SK-N-SH (cell line): ENCODE results near the gene FAM217A. TPM values are rescaled to one million over a fixed set of nuclear protein-coding genes. Genes with fewer than 3 reads are reported as not detected.
A peak's percentile ranks its signal among the peaks of the same experiment; 100 is the strongest.

Experiments used
- CTCF ChIA-PET: fragments of 300-600, 350-600 bp; formaldehyde crosslinking; extraction: SDS; loops from one replicate; lab custom pipeline; 2021; lab: Yijun Ruan, JAX
- POLR2A ChIA-PET: fragments of 350-600 bp; sonication (Branson Sonifier 250); formaldehyde crosslinking; extraction: SDS; loops from one replicate; lab custom pipeline; 2020; ENCODE audit warnings: antibody characterized with exemption, inconsistent platforms; lab: Yijun Ruan, JAX
- DNase-seq: peaks from one replicate; pipeline ENCODE4 v3.0.0; 2012
- H2AFZ ChIP-seq: fragments of 200-600 bp; sonication (generic); 2 replicates; pipeline ENCODE4 v1.8.1; 2016; ENCODE audit warnings: antibody characterized with exemption, mild to moderate bottlenecking, low read depth
- H3F3A ChIP-seq: fragments of 200-600 bp; sonication (generic); replicated peaks from 2 replicates; pipeline ENCODE3; 2016; ENCODE audit warnings: antibody characterized with exemption, mild to moderate bottlenecking; ENCODE audit not compliant: insufficient read depth
- H3K27ac ChIP-seq, 2 experiments: fragments of 200-500 bp in 1 of 2; fragments of 200-600 bp in 1 of 2; sonication (Bioruptor generic) in 1 of 2; sonication (generic), shearing (Covaris generic) in 1 of 2; 2 replicates each; pipeline versions ENCODE4 v1.5.1 to v1.6.1; 2014 to 2016; ENCODE audit warnings: low read depth in 2 of 2, inconsistent platforms in 1 of 2, low read length in 1 of 2, mild to moderate bottlenecking in 1 of 2, mixed read lengths in 1 of 2
- H3K27me3 ChIP-seq: fragments of 200-600 bp; sonication (generic), shearing (Covaris generic); 2 replicates; pipeline ENCODE4 v1.6.1; 2016; ENCODE audit warnings: mixed run types; ENCODE audit not compliant: insufficient read depth
- H3K36me3 ChIP-seq, 2 experiments: fragments of 200-500 bp in 1 of 2; fragments of 200-600 bp in 1 of 2; sonication (Bioruptor generic) in 1 of 2; sonication (generic) in 1 of 2; replicated peaks in 1 of 2; 2 replicates each; pipeline versions ENCODE3 to v1.5.1; 2014 to 2016; ENCODE audit warnings: low read length in 1 of 2, mild to moderate bottlenecking in 1 of 2; ENCODE audit not compliant: insufficient read depth in 2 of 2, control insufficient read depth in 1 of 2
- H3K4me1 ChIP-seq, 2 experiments: fragments of 200-500 bp in 1 of 2; fragments of 200-600 bp in 1 of 2; sonication (Bioruptor generic) in 1 of 2; sonication (generic), shearing (Covaris generic) in 1 of 2; 2 replicates each; pipeline versions ENCODE4 v1.5.1 to v1.6.1; 2014 to 2016; ENCODE audit warnings: low read depth in 1 of 2, low read length in 1 of 2, mixed run types in 1 of 2; ENCODE audit not compliant: insufficient read depth in 2 of 2, control insufficient read depth in 1 of 2
- H3K4me2 ChIP-seq: fragments of 200-600 bp; sonication (generic), shearing (Covaris generic); 2 replicates; pipeline ENCODE4 v1.6.1; 2017; ENCODE audit warnings: mixed run types
- H3K4me3 ChIP-seq, 2 experiments: fragments of 200-500 bp in 1 of 2; fragments of 200-600 bp in 1 of 2; sonication (Bioruptor generic) in 1 of 2; sonication (generic), shearing (Covaris generic) in 1 of 2; 2 replicates each; pipeline versions ENCODE4 v1.5.1 to v1.8.1; 2014 to 2016; ENCODE audit warnings: low read depth in 2 of 2, inconsistent platforms in 1 of 2, low read length in 1 of 2, mild to moderate bottlenecking in 1 of 2, mixed read lengths in 1 of 2, moderate library complexity in 1 of 2
- H3K79me2 ChIP-seq: fragments of 200-600 bp; sonication (generic); 2 replicates; pipeline ENCODE4 v1.8.1; 2017; ENCODE audit warnings: mild to moderate bottlenecking; ENCODE audit not compliant: insufficient read depth
- H3K9ac ChIP-seq: fragments of 200-600 bp; sonication (generic); 2 replicates; pipeline ENCODE4 v1.6.1; 2017; ENCODE audit warnings: mixed run types
- H3K9me2 ChIP-seq: fragments of 200-600 bp; sonication (generic); 2 replicates; pipeline ENCODE4 v1.6.1; 2017; ENCODE audit warnings: mixed run types
- H3K9me3 ChIP-seq: fragments of 200-600 bp; sonication (generic); 2 replicates; pipeline ENCODE4 v1.6.1; 2017; ENCODE audit warnings: mixed run types, mild to moderate bottlenecking, moderate library complexity
- H4K20me1 ChIP-seq: fragments of 200-600 bp; sonication (generic); 2 replicates; pipeline ENCODE4 v1.6.1; 2017; ENCODE audit warnings: mild to moderate bottlenecking, mixed run types; ENCODE audit not compliant: insufficient read depth
- EP300 ChIP-seq, 2 experiments: IDR thresholded peaks; 2 replicates each; pipeline versions ENCODE4 v1.4.0 to v1.6.1; 2012; ENCODE audit warnings: borderline replicate concordance in 1 of 2, low read depth in 1 of 2, low read length in 1 of 2
- EZH2phosphoT487 ChIP-seq: fragments of 200-600 bp; sonication (generic); IDR thresholded peaks from 2 replicates; pipeline ENCODE4 v1.6.1; 2017; ENCODE audit warnings: low read depth, mixed run types, mild to moderate bottlenecking, antibody characterized with exemption, moderate library complexity, borderline replicate concordance
- FOSL2 ChIP-seq: IDR thresholded peaks from 2 replicates; pipeline ENCODE4 v1.4.0; 2012; ENCODE audit warnings: low read depth, mild to moderate bottlenecking, moderate library complexity, borderline replicate concordance
- FOXJ3 ChIP-seq: sonication (generic); formaldehyde crosslinking; IDR thresholded peaks from 2 replicates; pipeline ENCODE4 v1.5.1; 2020; ENCODE audit warnings: mild to moderate bottlenecking, missing genetic modification reagents
- FOXM1 ChIP-seq: IDR thresholded peaks from 2 replicates; pipeline ENCODE4 v1.4.0; 2012; ENCODE audit warnings: low read depth, mild to moderate bottlenecking
- GABPA ChIP-seq: IDR thresholded peaks from 2 replicates; pipeline ENCODE4 v1.4.0; 2012; ENCODE audit warnings: low read depth, mild to moderate bottlenecking
- JUND ChIP-seq: IDR thresholded peaks from 2 replicates; pipeline ENCODE4 v1.4.0; 2012
- MAX ChIP-seq: IDR thresholded peaks from 2 replicates; pipeline ENCODE4 v1.4.0; 2012; ENCODE audit warnings: low read depth
- MXI1 ChIP-seq: IDR thresholded peaks from 2 replicates; pipeline ENCODE4 v1.6.1; 2012; ENCODE audit warnings: mild to moderate bottlenecking, low read depth, low read length, improper control_type of control experiment
- NFIC ChIP-seq: IDR thresholded peaks from 2 replicates; pipeline ENCODE4 v1.4.0; 2012; ENCODE audit warnings: borderline replicate concordance
- NRF1 ChIP-seq: IDR thresholded peaks from 2 replicates; pipeline ENCODE4 v1.6.1; 2012; ENCODE audit warnings: low read depth, mild to moderate bottlenecking, low read length
- PBX3 ChIP-seq: IDR thresholded peaks from 2 replicates; pipeline ENCODE4; 2012
- POLR2AphosphoS5 ChIP-seq: IDR thresholded peaks from 2 replicates; pipeline ENCODE4 v1.6.1; 2012; ENCODE audit warnings: low read depth, low read length
- RCOR1 ChIP-seq: fragments of 150-350 bp; IDR thresholded peaks from 2 replicates; pipeline ENCODE4 v1.6.1; 2017; ENCODE audit warnings: antibody characterized with exemption, low read length
- RFX5 ChIP-seq: IDR thresholded peaks from 2 replicates; pipeline ENCODE4 v1.6.1; 2012; ENCODE audit warnings: mild to moderate bottlenecking, improper control_type of control experiment, low read length
- RXRA ChIP-seq: IDR thresholded peaks from 2 replicates; pipeline ENCODE4 v1.4.0; 2012; ENCODE audit warnings: low read depth, mild to moderate bottlenecking, borderline replicate concordance
- SIN3A ChIP-seq: IDR thresholded peaks from 2 replicates; pipeline ENCODE4 v1.6.1; 2012; ENCODE audit warnings: low read depth, mild to moderate bottlenecking, low read length, moderate library complexity, borderline replicate concordance
- USF1 ChIP-seq: IDR thresholded peaks from 2 replicates; pipeline ENCODE4 v1.4.0; 2012; ENCODE audit warnings: low read depth, borderline replicate concordance
- USF2 ChIP-seq: fragments of 150-350 bp; IDR thresholded peaks from 2 replicates; pipeline ENCODE4 v1.6.1; 2017; ENCODE audit warnings: antibody characterized with exemption, low read length, low read depth, borderline replicate concordance
- ZBTB33 ChIP-seq: IDR thresholded peaks from 2 replicates; pipeline ENCODE4 v1.4.0; 2012; ENCODE audit warnings: low read depth, borderline replicate concordance
- WGBS: methylation state at CpG from one replicate; pipeline ENCODE4 v1.1.6; 2017; ENCODE audit warnings: low lambda C conversion rate; 5-methylcytosine and 5-hydroxymethylcytosine counted together
- polyA plus RNA-seq, 3 experiments: library from polyadenylated mRNA; depleted of rRNA; stranded (reverse); fragments of >200 nt; gene quantifications; 2 replicates each; pipeline ENCODE4 v1.2.3, GENCODE V29; 2012

The FAM217A gene
- polyA plus RNA-seq, 1 of the 3 experiments (the other 2 are of a cell fraction): not detected

GRCh38 chr6:4057036-4057435 is 21.9 kb downstream of the FAM217A start:
- ChIA-PET CTCF (interaction anchor here (1.2 to 2.2 kb wide), 5 partner anchors 11 to 153 kb away, joined by 3 to 6 read pairs (median 4); a partner anchor contains a TSS), POLR2A (no interaction called here)
- Histone ChIP-seq H3F3A (peaks cover 61% of the 10 kb centered on the region), H3K9ac (no peak overlapping the region), H3K9me2 (no peaks in the 10 kb centered on the region), H3K4me3 (no peak overlapping the region), H3K4me1 (peaks cover 0 to 22% of the 10 kb centered on the region in 2 experiments; a peak in 3 of 4 replicates), H2AFZ (no peak overlapping the region), H3K4me2 (no peak overlapping the region), H3K27ac (0 out of 4 replicates have a peak overlapping the region, but pooled peaks of 1 of the 2 experiments have one; percentile 84), H3K79me2 (peaks cover 20% of the 10 kb centered on the region), H4K20me1 (no peaks in the 10 kb centered on the region), H3K36me3 (peaks cover 84 to 86% of the 10 kb centered on the region in 2 experiments), H3K9me3 (no peaks in the 10 kb centered on the region), H3K27me3 (no peaks in the 10 kb centered on the region)
- no peak for DNase-seq
- 98% methylated on average over 2 of the region's 2 CpGs for WGBS
- TF ChIP-seq RFX5: no peak
- TF ChIP-seq USF1: no peak
- no peak for TF ChIP-seq RXRA
- no peak for TF ChIP-seq EP300 (IDR thresholded peaks at IDR 0.05; ENCODE audit: borderline replicate concordance in 1 of 2, low read depth in 1 of 2, low read length in 1 of 2)
- no peak for TF ChIP-seq FOSL2
- TF ChIP-seq FOXJ3 (CRISPR knock-in tag): no peak
- TF ChIP-seq JUND: no peak
- no peak for TF ChIP-seq EZH2phosphoT487
- no peak for TF ChIP-seq ZBTB33
- no peak for TF ChIP-seq RCOR1
- no peak for TF ChIP-seq MXI1
- TF ChIP-seq SIN3A: no peak
- TF ChIP-seq POLR2AphosphoS5: no peak
- no peak for TF ChIP-seq USF2
- no peak for TF ChIP-seq PBX3
- no peak for TF ChIP-seq MAX
- TF ChIP-seq NFIC: no peak
- TF ChIP-seq FOXM1: no peak
- no peak for TF ChIP-seq NRF1
- no peak for TF ChIP-seq GABPA
